ENCODE results near the gene XKRX. TPM values are rescaled to one million over a fixed set of nuclear protein-coding genes. Genes with fewer than 3 reads are reported as not detected.

Gene XKRX
- total RNA-seq, 1 donor from 2014 or later: 2.2 TPM

- ChIA-PET CTCF (no interaction called here), POLR2A (no interaction called here)
- Mint-ChIP-seq H3K27me3 (no peaks in the 10 kb centered on the region), H3K4me1 (peaks cover 50% of the 10 kb centered on the region), H3K9me3 (peaks cover 4% of the 10 kb centered on the region), H3K4me3 (no peak overlapping the region), H3K36me3 (ENCODE audit: low read depth) (peaks cover 2% of the 10 kb centered on the region), H3K27ac (no peak overlapping the region)
- no peak for ATAC-seq (ENCODE audit: low read depth)
- intact Hi-C loops (cut with micrococcal nuclease): loop anchor here (5.0 kb wide), 3 partner anchors 71 to 171 kb away; partner anchors contain the start of gene CENPI
- no peak for DNase-seq
- TF ChIP-seq CTCF (IDR thresholded peaks at IDR 0.05): no peak
Measured at GRCh38 chrX:100926453-100926852, 2.3 kb downstream of the XKRX start.

GRCh38 chrX:100924375-100924774 lies 4.3 kb downstream of the XKRX start:
- no peaks in the 10 kb centered on the region for H3K9me3 Mint-ChIP-seq
- H3K27ac Mint-ChIP-seq: no peak overlapping the region
- CTCF ChIA-PET: no interaction called here
- DNase-seq (no peak), ATAC-seq (ENCODE audit: low read depth) (no peak)
- TF ChIP-seq CTCF (IDR thresholded peaks at IDR 0.05): no peak
- H3K27me3 Mint-ChIP-seq: no peaks in the 10 kb centered on the region
- intact Hi-C loops (cut with micrococcal nuclease): no loop called here
- POLR2A ChIA-PET: no interaction called here
- H3K4me1 Mint-ChIP-seq: peaks cover 35% of the 10 kb centered on the region
- H3K36me3 Mint-ChIP-seq (ENCODE audit: low read depth): peaks cover 2% of the 10 kb centered on the region
- no peak overlapping the region for H3K4me3 Mint-ChIP-seq

GRCh38 chrX:100915562-100915961 lies 13.2 kb downstream of the XKRX start:
- no peaks in the 10 kb centered on the region for H3K27me3 Mint-ChIP-seq
- ATAC-seq (ENCODE audit: low read depth): no peak
- no peak for TF ChIP-seq CTCF (IDR thresholded peaks at IDR 0.05)
- DNase-seq: no peak
- CTCF ChIA-PET: no interaction called here
- H3K9me3 Mint-ChIP-seq: no peaks in the 10 kb centered on the region
- peaks cover 7% of the 10 kb centered on the region for H3K36me3 Mint-ChIP-seq (ENCODE audit: low read depth)
- POLR2A ChIA-PET: no interaction called here
- intact Hi-C loops (cut with micrococcal nuclease): no loop called here
- H3K4me1 Mint-ChIP-seq: peaks cover 10% of the 10 kb centered on the region
- no peak overlapping the region for H3K4me3 Mint-ChIP-seq
- H3K27ac Mint-ChIP-seq: no peak overlapping the region

- no peaks in the 10 kb centered on the region for H3K9me3 Mint-ChIP-seq
- no peak for TF ChIP-seq CTCF (IDR thresholded peaks at IDR 0.05)
- ChIA-PET CTCF (no interaction called here), POLR2A (no interaction called here)
- H3K27ac Mint-ChIP-seq: no peak overlapping the region
- intact Hi-C loops (cut with micrococcal nuclease): no loop called here
- H3K4me1 Mint-ChIP-seq: peaks cover 12% of the 10 kb centered on the region
- no peak overlapping the region for H3K4me3 Mint-ChIP-seq
- no peaks in the 10 kb centered on the region for H3K27me3 Mint-ChIP-seq
- ATAC-seq (ENCODE audit: low read depth): no peak
- H3K36me3 Mint-ChIP-seq (ENCODE audit: low read depth): peaks cover 7% of the 10 kb centered on the region
- DNase-seq: no peak
Measured at GRCh38 chrX:100913111-100913510, 15.6 kb downstream of the XKRX start.

GRCh38 chrX:100911731-100912130 lies 17.0 kb downstream of the XKRX start:
- H3K27ac Mint-ChIP-seq: no peak overlapping the region
- no peaks in the 10 kb centered on the region for H3K9me3 Mint-ChIP-seq
- peaks cover 7% of the 10 kb centered on the region for H3K36me3 Mint-ChIP-seq (ENCODE audit: low read depth)
- POLR2A ChIA-PET: no interaction called here
- ATAC-seq (ENCODE audit: low read depth) (no peak), DNase-seq (no peak)
- no peak overlapping the region for H3K4me3 Mint-ChIP-seq
- no peaks in the 10 kb centered on the region for H3K27me3 Mint-ChIP-seq
- CTCF ChIA-PET: no interaction called here
- H3K4me1 Mint-ChIP-seq: peaks cover 16% of the 10 kb centered on the region
- TF ChIP-seq CTCF (IDR thresholded peaks at IDR 0.05): no peak
- intact Hi-C loops (cut with micrococcal nuclease): no loop called here

Data from activated B cell treated with CpG ODN at 0.5 μM for 24 hours (primary cell).